ENCODE data around the gene CRIP3.

- TF ChIP-seq CTCF (IDR thresholded peaks at IDR 0.05 in 8 of 11, conservative IDR thresholded peaks at IDR 0.05 in 3 of 11) (no peak), POLR2AphosphoS5 (IDR thresholded peaks at IDR 0.05) (peak in 1 of 3 donors; percentile 17), POLR2A (IDR thresholded peaks at IDR 0.05) (no peak)
Measured at GRCh38 chr6:43302126-43302525, 6.5 kb downstream of the CRIP3 start.
